NCI-H748 treated with DMSO at 0.1 percent for 48 hours (cell line): ENCODE data around the gene MPPED1.

Experiments used
- DNase-seq: peaks from one replicate; lab custom pipeline; 2025; lab: John Stamatoyannopoulos, UW

Gene MPPED1

GRCh38 chr22:43393132-43393843 is 18.5 kb upstream of the MPPED1 start:
- DNase-seq, result no peak

GRCh38 chr22:43393844-43394474 is 17.9 kb upstream of the MPPED1 start:
- DNase-seq, result no peak

- no peak for DNase-seq
Measured at GRCh38 chr22:43395086-43395695, 16.6 kb upstream of the MPPED1 start.

- no peak for DNase-seq
Measured at GRCh38 chr22:43396321-43396933, 15.4 kb upstream of the MPPED1 start.

- peak; percentile 8 for DNase-seq
Measured at GRCh38 chr22:43396934-43397457, 14.8 kb upstream of the MPPED1 start.

GRCh38 chr22:43397766-43398165 is 14.0 kb upstream of the MPPED1 start:
- no peak for DNase-seq

DNA sequence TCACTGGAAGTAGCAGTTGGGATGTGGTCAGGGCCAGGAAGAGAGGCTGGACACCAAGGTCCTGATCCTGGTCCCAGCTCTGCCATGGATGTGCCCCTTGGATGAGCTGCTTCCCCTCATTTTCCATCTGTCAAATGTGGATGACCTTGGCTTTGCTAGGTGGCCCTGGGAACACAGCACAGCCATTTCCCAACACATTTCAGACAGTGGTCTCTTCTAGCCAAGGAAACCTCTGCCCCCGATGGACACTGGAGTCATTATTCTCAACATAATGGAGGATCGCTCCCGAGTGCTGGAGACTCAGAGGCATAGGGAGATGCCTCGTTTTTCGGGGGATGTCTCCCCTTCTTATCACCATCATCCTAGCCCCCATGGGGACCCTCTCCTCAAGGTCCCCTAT is 13.6 kb upstream of the MPPED1 start:
- DNase-seq, result no peak

GRCh38 chr22:43398910-43399309 is 12.9 kb upstream of the MPPED1 start:
- DNase-seq, result no peak

DNA sequence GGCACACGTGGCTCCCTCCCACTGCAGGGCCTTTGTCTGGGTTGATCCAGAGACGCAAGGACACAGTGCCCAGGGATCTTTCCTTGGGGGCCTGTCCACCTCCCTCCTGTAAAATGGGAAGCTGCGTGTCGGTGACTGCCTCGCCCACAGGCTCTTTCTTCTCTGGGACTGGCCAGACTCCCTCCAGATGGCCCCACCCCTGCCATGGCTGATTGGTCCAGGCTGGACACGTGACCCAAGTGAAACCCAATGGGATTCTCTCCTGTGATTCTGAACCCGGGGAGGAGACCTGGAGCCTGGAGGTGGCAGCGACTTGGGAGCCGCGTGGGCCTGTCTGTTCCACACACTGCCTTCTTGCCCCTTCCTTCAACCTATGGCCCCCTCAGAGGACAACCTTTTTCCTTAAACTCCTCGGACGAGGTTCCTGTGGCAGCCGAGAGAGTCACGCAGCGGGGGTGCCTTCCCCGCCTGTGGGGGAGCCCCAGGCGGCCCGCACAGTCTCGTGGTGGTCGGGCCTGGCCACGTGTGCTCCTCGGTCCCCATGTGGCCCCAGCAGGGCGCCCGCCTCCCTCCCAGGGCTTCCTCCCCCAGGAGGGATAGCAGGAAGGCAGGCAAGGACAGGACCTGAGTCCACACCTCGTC is 12.4 kb upstream of the MPPED1 start:
- no peak for DNase-seq

GRCh38 chr22:43399980-43400358 is 11.8 kb upstream of the MPPED1 start:
- DNase-seq, result no peak

DNA sequence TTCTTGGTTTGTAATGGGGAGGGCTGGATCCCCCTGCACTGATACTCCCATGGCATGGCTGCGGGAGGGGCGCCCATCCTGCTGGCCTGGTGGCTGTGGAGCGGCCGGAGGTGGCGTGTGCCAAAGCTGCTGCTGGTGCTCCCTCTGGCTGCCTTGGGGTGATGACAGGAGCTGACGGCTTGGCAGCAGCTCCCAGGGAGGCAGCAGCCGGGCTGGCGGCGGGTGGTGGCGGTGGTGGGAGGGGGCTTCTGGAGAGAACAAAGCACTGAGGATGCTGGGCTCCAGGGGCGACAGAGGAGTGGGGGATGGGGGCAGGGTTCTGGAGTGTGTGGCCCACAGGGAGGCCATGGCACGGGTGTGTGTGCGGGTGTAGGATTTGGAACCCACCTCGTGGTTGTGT is 11.4 kb upstream of the MPPED1 start:
- DNase-seq, result no peak

DNA sequence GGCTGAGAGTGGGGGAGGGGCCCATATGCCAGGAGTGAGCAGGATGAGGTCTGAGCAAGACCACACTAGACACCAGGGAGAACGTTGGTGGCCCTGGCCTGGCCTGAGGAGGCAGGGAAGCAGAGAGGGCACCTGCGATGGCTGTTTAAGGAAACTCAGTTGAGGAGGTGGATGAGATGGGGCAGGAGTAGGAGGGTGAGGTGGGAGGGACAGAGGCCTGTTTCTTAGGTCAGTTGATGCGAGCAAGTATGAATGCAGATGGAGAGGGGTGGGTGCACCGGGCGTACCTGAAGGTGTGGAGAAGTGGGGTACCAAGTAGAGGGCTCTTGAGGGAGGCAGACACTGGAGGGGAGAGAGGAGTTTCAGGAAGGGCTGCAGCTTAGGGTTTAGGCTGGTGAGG is 10.6 kb upstream of the MPPED1 start:
- DNase-seq, result no peak

DNA sequence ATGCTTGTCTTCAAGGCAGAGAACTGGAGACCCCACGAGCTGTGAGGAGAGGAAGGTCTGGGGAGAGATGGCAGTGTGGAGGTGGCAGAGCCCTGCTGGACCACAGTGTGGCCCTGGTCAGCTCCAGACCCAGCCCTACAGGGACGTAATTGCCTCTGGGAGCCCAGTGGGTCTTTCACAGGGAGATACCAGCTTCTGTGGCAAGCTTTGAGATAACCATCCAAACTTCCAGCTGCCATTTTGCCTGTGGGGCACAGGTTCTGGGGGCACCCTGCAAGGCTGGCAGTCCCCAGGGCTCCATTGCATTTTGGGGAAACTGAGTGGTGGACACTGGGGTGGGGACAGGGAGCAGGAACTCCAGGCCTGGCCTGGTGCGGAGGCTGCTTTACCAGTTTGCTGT is 10.2 kb upstream of the MPPED1 start:
- no peak for DNase-seq

- DNase-seq, result no peak
Measured at GRCh38 chr22:43402128-43402527, 9.7 kb upstream of the MPPED1 start.

GRCh38 chr22:43404673-43405385 is 7.0 kb upstream of the MPPED1 start:
- DNase-seq, result no peak

GRCh38 chr22:43406186-43406790 is 5.5 kb upstream of the MPPED1 start:
- DNase-seq, result no peak

DNA sequence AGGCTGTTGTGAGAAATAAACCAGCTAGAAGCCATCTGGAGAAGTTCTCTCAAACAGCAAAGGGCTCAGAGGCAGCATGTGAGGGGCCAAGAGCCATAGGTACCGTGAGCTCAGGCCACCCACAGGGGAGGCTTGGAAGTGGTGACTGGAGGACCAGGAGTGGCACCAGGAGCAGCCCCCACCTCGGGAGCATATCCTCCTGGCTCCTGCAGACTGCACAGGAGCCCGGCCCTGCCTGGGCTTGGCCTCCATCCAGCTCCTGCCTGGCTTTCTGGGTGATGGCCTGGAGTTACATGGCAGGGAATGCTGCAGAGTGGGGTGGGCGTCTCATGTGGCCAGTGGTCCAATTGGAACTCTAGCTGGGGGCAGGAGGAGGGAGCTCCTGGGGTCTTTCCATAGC is 4.2 kb upstream of the MPPED1 start:
- no peak for DNase-seq

DNA sequence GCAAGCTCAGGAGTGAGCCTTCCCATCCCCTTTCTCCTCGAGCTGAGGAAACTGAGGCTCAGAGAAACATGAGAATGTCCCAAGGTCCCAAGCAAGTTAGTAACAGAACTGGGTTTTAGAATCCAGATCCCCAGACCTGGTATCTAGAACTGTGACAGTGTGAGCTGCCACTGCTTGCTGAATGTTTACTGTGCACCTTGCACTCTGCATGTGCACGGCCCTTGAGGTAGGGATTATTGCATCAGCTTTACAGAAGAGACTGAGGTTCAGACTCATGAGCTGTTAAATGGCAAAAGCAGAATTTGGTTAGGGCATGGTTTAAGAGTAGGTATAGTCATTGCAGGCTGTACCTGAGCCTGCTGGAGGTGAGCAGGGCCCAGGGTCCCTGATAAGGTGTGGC is 3.8 kb upstream of the MPPED1 start:
- no peak for DNase-seq

DNA sequence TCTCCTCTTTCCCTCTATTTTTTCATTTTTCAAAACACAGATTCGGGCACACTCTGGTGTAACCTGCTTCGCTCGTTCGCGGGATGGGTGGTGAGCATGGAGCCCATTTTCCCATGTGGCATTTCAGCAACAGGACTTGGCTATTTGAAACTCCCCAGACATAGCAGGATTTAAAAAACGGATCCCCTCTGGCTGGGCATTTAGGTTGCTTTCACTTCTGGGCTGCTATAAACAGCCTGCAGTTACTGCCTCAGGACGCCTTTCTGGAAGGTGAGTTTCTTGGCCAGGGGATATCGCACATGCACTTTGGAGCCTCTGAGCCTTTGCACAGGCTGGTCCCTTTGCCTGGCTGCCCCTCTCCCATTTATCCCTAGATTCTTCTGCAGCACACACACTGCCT is 2.8 kb upstream of the MPPED1 start:
- no peak for DNase-seq

- DNase-seq, result no peak
Measured at GRCh38 chr22:43409800-43410199, 2.0 kb upstream of the MPPED1 start.
